NT2/D1 (cell line): ENCODE data around the gene ZDHHC22.

Experiments used
- DNase-seq: peaks from one replicate; pipeline ENCODE4 v3.0.0-alpha.2; 2011; ENCODE audit warnings: low read depth, low spot score
- H3K27me3 ChIP-seq: 2 replicates; pipeline ENCODE4 v1.6.0; 2011; ENCODE audit warnings: mild to moderate bottlenecking; ENCODE audit not compliant: insufficient read length, insufficient read depth
- H3K36me3 ChIP-seq: 2 replicates; pipeline ENCODE4 v1.6.1; 2011; ENCODE audit warnings: mild to moderate bottlenecking, low read length, mixed read lengths; ENCODE audit not compliant: insufficient read depth, insufficient read length
- H3K4me1 ChIP-seq: 2 replicates; pipeline ENCODE4 v1.5.1; 2011; ENCODE audit not compliant: insufficient read depth, insufficient read length
- H3K4me3 ChIP-seq: 2 replicates; pipeline ENCODE4 v1.5.1; 2011; ENCODE audit warnings: low read depth; ENCODE audit not compliant: insufficient read length
- H3K9ac ChIP-seq: 2 replicates; pipeline ENCODE4 v1.6.0; 2011; ENCODE audit warnings: low read depth; ENCODE audit not compliant: insufficient read length
- H3K9me3 ChIP-seq: 2 replicates; pipeline ENCODE4 v1.5.1; 2011; ENCODE audit warnings: mild to moderate bottlenecking, low read length; ENCODE audit not compliant: insufficient read depth
- SUZ12 ChIP-seq: IDR thresholded peaks from 2 replicates; pipeline ENCODE4 v1.6.1; 2011; ENCODE audit not compliant: insufficient read length, insufficient read depth; ENCODE audit errors: extremely low read depth
- YY1 ChIP-seq: IDR thresholded peaks from 2 replicates; pipeline ENCODE4 v1.6.1; 2011; ENCODE audit not compliant: insufficient read length, insufficient read depth
- ZNF274 ChIP-seq: IDR thresholded peaks from 2 replicates; pipeline ENCODE4 v1.6.1; 2011; ENCODE audit warnings: mild to moderate bottlenecking, low read depth, low read length

ZDHHC22 gene

DNA sequence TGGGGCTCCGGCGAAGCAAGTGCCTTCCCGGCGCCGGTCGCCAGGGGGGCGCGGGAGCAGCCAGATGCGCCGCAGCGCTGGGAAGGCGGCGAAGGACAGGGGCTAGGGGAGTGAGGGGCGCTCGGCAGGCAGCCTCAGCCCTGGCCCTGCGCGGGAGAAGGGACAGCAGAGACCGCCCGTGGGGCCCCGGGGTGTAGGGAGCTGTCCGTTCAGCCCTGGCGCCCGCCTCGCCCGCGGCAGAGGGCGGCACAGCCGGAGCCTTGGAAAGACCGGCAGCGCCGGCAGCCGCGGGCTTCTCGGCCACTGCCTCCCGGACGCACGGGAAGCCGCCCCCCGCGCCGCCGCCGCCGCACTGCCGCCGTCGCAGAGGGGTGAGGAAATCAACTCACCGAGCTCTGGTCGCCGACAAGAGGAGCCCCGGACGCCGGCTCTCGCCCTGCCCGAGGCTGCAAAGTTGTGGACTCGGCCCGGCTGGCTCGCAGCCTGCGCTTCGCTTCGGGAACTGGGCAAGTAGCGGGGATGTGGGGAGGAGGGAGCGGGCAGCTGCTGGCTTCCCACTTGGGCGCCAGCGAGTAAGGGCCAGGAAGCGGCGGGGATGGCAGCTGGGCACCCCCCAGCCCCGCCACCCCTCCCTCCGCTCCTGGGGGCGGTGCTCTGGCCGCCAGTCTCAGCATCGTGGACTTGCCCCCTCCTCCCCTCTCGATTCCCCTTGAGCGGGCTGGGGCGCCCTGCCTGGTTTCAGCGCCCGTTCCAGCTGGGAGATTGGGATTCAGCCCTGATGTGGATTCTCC, at the start of gene ZDHHC22:
Gene ZDHHC22, minus strand, starts transcription at position 578 of the 791 bp plus-strand sequence. CDS start 2,053 bp downstream, outside the sequence.
- peak within 1 kb of the TSS; percentile 54 for H3K4me3 ChIP-seq
- no peak for DNase-seq
- no peaks in the 10 kb centered on the region for H3K9me3 ChIP-seq
- H3K4me1 ChIP-seq, result peaks cover 13% of the 10 kb centered on the region
- H3K27me3 ChIP-seq, result peaks cover 32% of the 10 kb centered on the region
- TF ChIP-seq ZNF274 (no peak), SUZ12 (no peak), YY1 (no peak)
- H3K36me3 ChIP-seq, result no peaks in the 10 kb centered on the region
- peak within 1 kb of the TSS; percentile 78 for H3K9ac ChIP-seq

- H3K4me3 ChIP-seq, result no peak overlapping the region
- DNase-seq, result no peak
- TF ChIP-seq YY1 (no peak), ZNF274 (no peak), SUZ12 (no peak)
- no peaks in the 10 kb centered on the region for H3K36me3 ChIP-seq
- H3K27me3 ChIP-seq, result no peaks in the 10 kb centered on the region
- H3K9me3 ChIP-seq, result no peaks in the 10 kb centered on the region
- peaks cover 7% of the 10 kb centered on the region for H3K4me1 ChIP-seq
- no peak overlapping the region for H3K9ac ChIP-seq
Measured at GRCh38 chr14:77190977-77191376, 49.4 kb upstream of the ZDHHC22 start.

DNA sequence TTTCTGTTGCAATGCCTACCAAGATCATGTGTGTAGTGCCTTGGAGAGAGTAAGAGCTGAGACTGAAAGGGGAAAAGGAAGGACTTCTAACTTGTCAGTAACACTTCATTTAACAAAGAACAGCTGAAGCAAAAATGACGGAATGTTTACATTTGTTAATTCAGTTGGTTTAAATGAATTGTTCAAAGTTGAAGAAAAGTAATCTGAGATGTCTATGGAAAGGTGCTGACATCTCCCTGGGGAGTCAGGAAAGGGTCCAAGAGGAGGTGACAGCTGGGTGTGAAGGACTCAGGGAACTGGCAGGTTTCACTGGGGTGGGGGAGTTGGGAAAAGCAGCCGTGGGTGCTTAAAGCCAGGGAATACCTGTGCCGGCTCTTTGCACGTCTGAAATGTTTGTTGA, 47.9 kb upstream of the ZDHHC22 start:
- Histone ChIP-seq H3K4me1 (peaks cover 16% of the 10 kb centered on the region), H3K36me3 (no peaks in the 10 kb centered on the region), H3K9ac (no peak overlapping the region), H3K27me3 (no peaks in the 10 kb centered on the region), H3K4me3 (no peak overlapping the region), H3K9me3 (no peaks in the 10 kb centered on the region)
- DNase-seq, result no peak
- TF ChIP-seq YY1 (no peak), ZNF274 (no peak), SUZ12 (no peak)

DNA sequence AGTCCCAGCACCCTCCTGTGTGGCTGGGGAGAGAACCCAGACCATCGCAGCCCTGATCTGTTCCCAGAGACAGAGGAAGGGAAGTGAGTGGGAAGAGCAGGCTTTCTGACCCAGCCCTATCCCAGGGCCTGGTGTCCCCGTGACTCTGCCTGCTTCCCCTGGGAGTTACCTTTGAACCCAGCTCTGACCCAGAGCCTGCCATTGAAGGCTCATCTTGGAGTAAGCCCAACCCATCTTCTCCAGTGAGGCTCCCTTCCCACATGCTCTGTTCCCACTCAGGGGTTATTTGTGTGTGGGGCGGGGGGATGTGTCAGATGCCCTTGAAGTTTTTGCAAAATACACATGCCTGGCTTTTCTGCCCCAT, 46.0 kb upstream of the ZDHHC22 start:
- Histone ChIP-seq H3K27me3 (no peaks in the 10 kb centered on the region), H3K9me3 (no peaks in the 10 kb centered on the region), H3K9ac (peak overlapping the region; percentile 9), H3K4me3 (no peak overlapping the region), H3K4me1 (peaks cover 16% of the 10 kb centered on the region), H3K36me3 (no peaks in the 10 kb centered on the region)
- TF ChIP-seq SUZ12, result no peak
- DNase-seq, result no peak

DNA sequence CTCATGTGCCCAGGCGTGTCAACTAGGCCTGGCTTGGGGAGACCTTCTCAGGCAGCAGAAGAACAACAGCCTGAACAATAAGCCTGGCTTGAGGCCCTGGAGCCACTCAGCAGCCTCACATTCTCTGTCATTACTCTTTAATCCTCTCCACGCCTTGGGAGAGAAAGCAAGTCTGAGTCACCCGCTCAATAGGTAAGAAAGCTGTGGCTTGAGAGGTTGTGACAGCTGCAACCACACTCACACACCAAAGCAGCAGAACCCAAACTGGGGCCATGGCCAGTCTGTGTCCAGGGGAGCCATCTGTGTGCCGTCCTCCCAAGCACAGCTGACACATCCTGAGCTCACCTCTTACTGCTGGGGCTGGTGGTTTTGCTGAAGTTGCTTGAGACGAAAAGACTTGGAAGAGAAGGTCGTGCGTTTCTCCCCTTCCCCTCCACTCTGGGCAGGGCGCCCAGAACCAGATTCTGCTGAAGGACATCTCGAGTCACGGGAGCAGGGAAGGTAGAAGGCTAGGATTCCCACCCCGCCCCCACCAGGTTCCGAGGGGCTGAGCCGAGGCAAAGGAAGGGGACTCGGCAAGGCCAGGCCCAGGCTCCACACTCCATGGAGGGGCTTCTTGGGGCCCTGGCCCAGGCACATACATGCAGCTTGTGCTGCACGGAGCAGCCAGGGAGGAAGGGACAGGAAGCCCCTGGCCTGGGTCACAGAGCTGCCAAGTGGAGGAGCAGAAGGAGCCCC, 45.5 kb upstream of the ZDHHC22 start:
- DNase-seq, result peak; percentile 23

DNA sequence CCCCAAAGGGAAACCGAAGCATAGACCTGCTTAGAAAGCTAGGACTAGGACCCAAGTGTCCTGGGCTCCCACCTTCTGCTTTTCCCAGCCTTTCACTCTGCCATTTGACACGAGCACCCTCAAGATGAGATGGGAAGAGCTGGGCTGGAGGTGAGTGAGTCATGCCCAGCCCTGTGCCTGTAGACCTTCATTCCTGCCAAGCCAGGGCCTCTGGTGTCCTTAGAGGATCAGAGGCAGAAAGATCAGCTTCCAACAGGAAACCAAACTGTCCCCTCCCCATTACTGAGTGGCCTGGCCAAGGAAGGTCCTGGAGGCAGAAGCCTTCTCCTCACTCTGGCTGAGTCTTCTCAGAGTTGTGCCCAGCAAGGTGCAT, 43.5 kb upstream of the ZDHHC22 start:
- H3K4me1 ChIP-seq, result peaks cover 16% of the 10 kb centered on the region
- no peaks in the 10 kb centered on the region for H3K36me3 ChIP-seq
- H3K27me3 ChIP-seq, result no peaks in the 10 kb centered on the region
- TF ChIP-seq ZNF274, result no peak
- TF ChIP-seq SUZ12, result no peak
- H3K9ac ChIP-seq, result no peak overlapping the region
- no peak overlapping the region for H3K4me3 ChIP-seq
- H3K9me3 ChIP-seq, result no peaks in the 10 kb centered on the region
- DNase-seq, result no peak

More for the DNA sequence above, 45.5 kb upstream of the ZDHHC22 start:
- H3K4me1 ChIP-seq, result peaks cover 16% of the 10 kb centered on the region
- TF ChIP-seq SUZ12, result no peak
- no peak for TF ChIP-seq YY1
- no peak for TF ChIP-seq ZNF274
- no peak overlapping the region for H3K4me3 ChIP-seq
- no peaks in the 10 kb centered on the region for H3K9me3 ChIP-seq
- peak overlapping the region; percentile 9 for H3K9ac ChIP-seq
- H3K36me3 ChIP-seq, result no peaks in the 10 kb centered on the region
- H3K27me3 ChIP-seq, result no peaks in the 10 kb centered on the region

DNA sequence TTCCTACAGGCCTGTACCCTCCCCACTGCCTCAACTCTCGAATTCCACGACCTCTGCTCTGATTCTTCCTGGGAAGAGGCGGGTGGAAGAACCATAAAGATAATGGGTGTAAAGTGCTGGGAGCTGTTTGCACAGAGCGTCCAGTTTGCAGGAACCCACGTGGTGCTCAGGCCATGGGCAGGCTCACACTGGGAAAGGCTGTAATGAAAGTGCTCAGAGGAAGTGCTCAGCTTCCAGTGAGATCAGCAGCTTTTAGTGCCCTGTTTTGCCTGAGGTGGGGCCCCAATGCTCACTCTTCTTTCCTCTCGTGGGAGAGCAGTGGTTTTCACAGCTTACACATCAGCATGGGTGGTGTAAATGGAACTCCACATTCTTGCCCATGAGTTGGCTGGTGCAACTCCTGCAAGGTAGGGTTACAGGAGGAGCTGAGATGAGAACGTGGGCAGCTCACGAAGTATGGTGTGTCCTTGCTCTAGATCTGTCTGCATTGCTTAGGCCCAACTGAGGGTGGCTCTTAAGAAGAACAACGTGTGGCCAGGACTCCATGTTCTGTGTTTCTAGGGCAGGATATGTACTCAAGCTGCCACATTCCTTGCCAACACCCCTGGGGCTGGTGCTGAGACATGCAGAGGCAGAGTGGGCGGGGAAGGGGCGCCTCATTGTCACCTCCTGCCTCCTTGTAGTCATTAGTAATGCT, 43.0 kb upstream of the ZDHHC22 start:
- DNase-seq, result no peak
- no peak for TF ChIP-seq YY1
- TF ChIP-seq SUZ12, result no peak
- TF ChIP-seq ZNF274, result no peak
- H3K9ac ChIP-seq, result no peak overlapping the region
- no peak overlapping the region for H3K4me3 ChIP-seq
- H3K36me3 ChIP-seq, result no peaks in the 10 kb centered on the region
- no peaks in the 10 kb centered on the region for H3K27me3 ChIP-seq
- H3K4me1 ChIP-seq, result peaks cover 16% of the 10 kb centered on the region
- no peaks in the 10 kb centered on the region for H3K9me3 ChIP-seq
